GM21576 (cell line): ENCODE data around the gene CDC42.

Source experiments
- ATAC-seq: cut with Tn5 transposase; IDR thresholded peaks from one replicate; pipeline ENCODE4 v1.9.1; 2021; ENCODE audit warnings: mild to moderate bottlenecking, moderate library complexity; ENCODE audit not compliant: unreplicated experiment

CDC42 gene

DNA sequence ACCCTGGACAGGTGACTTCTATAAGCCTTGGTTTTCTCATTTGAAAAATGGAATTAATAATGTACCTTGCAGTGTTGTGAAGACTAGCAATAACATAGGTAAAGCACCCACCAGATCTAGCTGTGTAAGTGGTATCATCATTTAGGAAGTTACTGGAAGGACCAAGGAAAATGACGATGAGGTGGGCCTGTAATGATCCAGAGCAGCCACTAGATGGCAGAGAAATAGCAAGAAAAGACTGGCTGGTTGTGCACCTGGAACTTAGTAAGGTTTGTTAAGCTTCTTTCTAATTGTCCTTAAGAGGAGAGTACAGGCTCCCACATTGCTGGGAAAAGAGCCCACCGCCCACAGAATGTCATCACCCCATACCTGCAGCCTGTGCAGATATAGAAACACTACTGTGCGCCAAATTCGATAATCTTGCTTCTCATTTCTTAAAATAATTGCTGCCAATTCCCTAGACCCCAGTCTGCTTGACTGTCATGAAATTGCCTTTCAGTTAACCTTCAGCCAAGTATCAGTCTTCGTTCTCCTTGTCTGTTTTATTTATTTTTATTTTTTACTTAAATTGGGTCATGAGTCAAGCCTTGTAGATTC lies 53.2 kb downstream of the CDC42 start:
- no peak for ATAC-seq

DNA sequence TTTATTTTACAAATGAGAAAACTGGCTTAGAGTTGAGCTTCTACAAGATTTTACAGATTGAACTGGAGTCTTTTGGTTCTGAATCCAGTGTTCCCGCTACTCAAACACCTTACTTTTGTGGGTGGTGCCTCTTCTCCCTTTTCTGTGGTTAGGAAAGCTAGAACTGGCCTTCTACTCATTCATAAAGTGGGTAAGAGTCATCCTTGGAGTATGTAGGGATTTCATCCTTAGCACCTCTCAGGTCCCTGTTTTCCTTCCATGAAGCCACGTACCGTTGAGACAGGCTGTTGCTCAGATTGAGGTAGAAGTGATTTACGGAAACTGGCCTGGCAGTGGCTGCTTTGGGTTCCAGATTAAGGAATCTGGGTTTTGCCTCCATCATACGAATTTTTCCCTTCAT lies 54.6 kb downstream of the CDC42 start:
- ATAC-seq = no peak

DNA sequence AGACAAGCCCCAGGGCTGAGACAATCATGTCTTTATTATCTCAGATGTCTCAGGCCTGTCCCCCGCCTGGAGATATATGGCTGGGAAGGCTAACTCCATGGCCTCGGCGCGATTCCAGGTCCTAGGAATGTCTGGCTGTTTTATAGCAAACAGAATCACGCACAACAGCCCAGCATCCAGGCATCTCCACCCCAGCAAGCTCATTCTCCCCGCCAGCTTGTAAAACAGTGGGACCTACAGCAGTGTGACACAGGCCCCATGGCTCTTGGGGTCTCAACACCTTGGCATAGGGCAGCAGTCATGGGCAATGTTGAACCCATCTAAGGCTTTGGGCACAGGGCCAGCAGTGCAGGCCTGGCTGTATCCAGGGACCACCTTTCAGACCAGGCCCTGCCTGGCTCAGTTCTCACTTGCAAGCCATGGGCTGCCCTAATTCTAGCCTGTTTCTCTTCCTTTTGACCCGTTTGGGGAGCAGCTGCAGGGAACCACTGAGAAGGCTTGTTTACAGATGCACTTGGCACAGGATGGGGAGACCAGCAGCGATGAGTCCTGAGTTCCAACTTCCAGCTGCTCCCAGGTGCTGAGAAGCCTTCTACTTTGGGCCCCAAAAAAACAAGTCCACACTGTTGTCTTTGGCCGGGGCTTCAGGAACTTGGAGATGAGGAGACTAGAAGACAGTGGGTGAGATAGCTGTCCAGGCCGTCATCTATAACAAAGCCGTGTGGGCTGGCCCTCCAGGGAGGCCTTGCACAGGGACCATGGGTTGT lies 56.0 kb downstream of the CDC42 start:
- ATAC-seq = no peak

DNA sequence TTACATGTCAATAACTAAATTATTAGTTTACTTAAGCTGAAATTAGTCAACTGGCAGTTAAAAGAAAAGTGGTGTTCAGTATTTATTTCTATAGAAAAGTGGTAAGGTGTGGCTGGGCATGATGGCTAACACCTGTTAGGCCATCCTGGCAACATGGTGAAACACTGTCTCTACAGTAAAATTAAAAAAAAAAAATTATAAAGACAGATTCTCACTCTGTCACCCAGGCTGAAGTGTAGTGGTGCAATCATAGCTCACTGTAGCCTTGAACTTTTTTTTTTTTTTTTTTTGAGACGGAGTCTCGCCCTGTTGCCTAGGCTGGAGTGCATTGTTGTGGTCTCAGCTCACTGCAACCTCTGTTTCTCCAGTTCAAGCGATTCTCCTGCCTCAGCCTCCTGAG lies 57.5 kb downstream of the CDC42 start:
- no peak for ATAC-seq

DNA sequence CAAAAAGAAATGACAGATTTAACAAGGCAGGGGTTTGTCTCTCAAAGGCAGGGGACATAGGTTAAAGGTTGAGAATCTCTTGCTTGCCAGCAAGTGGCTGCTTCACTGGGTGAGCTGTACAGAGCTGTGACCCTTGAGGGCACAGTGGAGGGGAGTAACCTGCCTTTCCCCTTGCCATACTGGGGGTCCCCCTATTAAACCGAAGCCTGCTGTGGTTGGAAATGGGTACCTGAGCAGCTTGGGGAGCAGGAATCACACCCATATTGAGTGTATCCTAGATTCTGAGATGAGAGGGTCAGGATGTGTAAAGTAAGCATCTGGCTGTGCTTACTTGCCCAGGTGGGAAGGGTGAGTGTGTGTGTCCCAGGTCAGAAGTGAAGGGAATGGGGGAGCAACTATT lies 58.6 kb downstream of the CDC42 start:
- ATAC-seq = no peak

DNA sequence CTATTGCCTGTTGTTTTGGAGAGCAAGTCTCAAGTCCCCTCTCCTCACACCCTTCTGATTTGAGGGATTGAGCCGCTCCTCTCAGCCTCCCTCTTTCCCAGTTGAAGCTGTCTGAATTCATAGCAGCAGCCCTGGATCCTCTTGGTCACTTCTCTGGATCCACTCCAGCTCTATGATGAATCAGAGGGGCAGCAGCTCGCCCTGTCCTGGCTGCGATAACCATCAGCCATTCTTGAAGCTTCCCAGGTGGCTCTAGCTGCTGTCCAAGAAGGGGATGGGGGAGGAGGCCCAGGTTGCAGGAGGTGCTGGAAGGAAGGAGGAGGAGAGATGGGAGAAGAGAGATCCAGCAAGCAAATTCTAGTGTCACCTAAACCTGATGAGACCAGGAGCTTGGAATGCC lies 59.1 kb downstream of the CDC42 start:
- ATAC-seq = no peak

DNA sequence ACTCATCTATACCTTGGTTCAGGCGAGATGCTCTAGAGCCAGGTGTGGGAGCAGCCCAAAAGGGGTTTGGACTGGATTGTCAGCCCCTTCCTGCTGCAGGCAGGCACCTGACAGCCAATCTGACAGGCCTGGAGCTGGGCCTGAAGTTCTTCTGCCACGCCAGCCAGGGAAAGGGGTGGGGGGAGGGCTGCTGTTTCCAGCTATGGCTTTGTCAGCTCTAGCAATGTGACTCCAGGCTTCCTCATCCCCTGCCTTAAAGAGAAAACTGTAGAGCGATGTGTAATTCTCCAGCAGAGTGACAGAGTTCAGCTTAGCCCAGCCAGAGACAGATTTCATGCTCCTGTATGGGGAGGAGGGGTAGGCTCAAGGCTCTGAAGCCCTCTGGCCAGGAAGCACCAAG lies 60.0 kb downstream of the CDC42 start:
- ATAC-seq = no peak

DNA sequence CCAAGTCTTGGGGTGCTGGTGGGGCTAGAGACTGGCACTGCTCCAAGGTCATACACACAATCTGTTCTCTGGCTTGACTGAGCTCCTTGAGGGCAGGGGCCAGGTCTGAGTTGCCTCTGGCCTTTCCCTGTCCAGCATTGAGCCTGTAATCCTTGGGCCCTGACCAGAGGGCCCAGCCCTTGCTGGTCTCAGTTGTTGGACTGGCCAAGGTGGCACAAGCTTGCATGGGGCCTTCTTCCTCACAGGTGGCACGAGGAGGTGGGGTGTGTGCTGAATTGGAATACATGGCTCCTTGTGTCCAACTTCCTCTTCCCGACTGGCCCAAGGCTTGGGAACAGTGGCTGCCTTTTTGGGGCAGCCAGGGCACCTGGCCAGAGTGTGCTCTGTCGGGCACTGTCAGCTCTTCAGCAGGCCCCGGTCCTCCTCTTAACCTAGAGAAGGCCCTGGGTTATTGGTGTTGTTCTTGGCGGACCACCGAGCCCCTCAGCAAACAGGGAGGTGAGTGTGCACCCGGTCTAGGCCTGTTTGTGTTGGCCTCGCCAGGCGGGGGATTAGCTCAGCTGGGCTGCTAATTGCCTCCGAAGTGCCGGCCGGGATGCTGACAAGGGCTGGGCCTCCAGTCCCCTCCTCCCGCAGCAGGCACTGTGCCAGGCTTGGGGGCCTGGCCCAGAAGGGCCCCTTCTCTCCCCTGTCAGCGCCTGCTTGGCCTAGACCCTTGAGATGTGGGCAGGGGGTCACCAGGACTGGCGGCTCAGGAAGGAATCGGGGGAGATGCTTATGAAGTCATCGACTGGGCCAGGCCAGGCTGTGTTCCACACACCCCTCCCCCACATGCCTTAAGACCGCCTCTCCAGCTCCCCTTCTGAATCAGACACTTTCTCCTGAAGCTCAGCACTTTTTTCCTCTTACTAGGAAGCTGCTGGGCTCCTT lies 61.8 kb downstream of the CDC42 start:
- ATAC-seq = no peak

DNA sequence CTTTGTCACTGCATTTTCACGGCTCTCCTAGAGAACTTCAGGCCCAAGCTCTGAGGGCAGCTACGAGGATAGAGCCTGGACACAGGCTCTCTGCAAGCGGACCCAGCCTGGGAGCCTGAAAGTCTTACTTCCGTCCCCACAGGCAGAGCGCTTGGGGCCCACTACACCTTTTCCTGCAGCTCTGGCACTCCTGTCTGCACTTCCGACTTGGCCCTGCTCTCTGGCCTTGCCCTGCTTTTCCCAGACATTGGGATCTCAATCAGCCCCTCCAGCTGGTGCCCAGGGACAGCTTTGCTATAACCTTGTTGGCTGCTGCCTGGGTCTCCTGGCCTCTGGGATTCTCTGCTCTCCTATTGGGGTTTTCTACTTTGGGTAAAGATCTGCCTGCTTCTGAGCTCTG lies 62.8 kb downstream of the CDC42 start:
- no peak for ATAC-seq

DNA sequence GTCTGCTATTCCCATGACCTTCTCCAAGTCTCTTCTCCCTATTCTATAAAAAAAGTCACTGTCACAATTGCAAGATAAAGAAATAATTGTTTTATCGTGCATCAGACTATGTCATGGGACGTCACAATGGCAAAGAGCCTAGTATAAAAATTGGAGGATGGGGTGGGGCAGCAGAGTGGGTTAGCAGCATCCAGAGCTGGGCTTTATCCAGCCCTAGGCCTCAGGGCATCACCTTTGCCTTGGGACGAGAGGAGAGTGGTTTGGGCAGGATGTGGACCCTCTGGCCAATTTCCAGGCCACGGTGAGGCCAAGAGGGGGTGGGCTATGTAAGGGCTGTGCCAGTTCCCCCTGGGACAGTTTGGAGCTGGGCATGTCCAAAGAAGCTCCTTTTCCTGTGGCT lies 64.7 kb downstream of the CDC42 start:
- no peak for ATAC-seq

DNA sequence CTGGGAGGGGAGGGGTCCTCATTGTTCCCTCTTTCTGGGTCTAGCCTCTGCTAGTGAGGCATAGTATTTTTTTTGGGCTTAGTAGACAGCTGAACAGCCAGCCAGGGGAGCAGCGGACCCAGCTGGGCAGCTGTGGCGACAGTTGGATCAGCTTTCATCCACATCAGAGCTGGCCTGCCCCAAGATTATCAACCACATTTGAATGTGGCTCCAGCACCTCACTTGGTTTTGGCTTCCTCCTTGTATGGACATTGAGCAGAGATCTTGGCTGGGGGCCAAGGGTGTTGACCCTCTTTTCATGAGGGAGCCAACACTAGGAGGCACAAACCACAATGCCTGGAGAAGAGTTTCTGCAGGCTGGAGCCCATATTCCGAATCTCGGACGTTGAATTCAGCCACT lies 65.3 kb downstream of the CDC42 start:
- no peak for ATAC-seq

DNA sequence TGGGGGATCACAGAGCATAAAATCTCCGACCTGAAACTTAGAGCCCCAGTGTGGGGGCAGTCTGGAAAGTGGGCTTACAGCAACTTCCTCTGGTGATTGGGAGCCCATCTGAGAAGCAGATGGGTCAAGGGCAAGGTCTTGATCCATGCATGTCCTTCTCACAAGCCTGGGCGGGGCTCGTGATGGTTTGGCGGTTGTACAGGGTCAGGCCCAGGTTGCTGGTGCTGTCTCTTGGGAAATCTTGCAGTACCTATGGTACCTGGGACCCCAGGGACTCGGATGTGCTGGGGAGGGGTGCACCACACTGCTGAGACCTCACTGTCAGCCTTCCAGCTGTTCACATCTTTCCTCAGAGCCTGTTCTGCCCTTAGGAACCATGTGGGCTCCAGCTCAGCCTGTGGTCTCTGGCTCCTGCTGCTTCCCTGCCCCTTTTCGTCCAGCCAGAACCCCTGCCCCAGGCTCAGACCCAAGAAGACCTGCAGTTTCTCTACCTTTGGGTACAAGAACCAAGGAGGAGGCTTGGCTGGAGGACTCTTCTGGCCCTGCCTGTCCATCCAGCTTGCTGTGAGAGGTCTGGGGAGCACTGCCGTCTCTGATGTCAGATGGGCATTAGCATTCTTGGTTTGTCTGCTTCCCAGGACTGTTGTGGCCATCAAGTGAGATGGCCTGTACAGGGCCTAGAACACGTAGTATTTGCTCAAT lies 65.9 kb downstream of the CDC42 start:
- ATAC-seq = no peak

DNA sequence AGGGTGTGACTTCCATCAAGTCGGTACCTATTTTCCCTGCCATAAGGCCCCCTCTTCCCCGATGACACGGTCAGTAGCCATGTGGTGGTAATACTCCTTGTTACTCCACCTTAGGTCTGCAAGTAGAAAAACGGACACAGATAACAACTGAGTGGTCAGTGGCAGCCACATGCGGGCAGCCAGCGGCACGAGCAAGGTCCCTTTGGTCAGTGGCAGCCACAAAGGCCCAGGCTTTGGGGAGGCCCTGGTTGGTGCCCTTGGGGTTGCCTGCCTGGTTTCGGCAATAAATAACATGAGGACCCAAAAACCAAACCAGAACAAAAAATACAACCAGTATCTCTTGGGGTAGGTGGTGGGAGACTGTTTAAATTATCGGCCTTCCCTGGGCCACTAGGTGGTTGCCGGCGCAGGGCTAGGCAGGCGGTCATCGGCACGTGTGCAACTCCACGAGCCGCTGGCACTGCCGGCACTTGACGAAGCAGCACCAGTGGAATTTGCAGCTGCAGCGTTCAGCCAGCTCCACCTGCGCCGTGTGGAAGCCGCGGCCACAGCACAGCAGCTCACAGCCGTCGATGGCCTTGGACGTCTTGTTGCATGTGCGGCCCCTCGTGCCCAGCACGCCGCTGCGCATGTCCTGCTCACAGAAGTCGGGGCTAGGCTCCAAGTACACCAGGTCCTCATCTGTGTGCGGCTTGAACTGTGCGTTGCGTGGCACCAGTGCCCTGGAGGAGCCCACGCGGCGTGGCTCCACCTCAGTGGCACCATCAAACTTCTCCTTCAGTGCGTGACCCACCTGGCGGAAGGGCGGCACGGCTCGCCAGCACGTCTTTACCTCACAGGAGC lies 67.3 kb downstream of the CDC42 start:
- ATAC-seq = no peak

DNA sequence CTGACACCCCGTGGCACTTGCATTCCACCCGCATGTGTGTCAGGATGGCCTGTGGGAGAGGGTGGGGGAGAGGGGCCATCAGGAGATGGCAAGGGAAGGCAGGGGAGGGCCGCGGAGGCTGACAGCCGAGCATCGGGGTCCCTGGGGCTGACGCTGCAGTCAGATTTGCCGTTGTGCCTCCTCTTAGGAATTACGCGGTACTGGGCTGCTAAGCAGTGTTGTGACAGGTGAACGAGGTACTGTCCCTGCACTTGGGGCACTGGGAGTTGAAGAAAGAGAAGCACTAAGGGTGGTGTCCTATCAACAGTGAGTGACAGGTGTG lies 67.9 kb downstream of the CDC42 start:
- no peak for ATAC-seq

DNA sequence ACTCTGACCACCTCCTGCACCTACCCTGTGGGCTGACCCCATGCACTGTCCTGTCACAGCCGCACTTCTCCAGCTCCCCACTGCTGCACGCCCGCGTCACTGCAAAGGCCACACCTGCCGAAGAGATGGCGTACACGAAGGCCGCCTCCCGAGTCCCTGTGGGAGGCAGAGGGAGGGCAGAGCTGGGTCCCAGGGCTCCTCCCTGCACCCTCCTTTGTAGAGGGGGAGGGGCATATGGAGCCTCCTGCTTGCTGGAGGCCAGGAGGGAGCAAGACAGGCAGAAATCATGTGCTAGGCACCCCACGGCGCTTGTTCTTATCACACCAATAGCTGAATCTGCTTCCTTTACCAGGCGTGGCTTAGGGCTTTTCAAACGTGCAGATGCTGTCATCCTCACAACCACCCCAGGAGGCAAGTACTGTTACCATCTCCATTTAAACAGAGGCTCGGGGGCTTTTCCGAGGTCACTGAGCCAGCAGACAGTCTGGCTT lies 69.0 kb downstream of the CDC42 start:
- ATAC-seq = no peak

DNA sequence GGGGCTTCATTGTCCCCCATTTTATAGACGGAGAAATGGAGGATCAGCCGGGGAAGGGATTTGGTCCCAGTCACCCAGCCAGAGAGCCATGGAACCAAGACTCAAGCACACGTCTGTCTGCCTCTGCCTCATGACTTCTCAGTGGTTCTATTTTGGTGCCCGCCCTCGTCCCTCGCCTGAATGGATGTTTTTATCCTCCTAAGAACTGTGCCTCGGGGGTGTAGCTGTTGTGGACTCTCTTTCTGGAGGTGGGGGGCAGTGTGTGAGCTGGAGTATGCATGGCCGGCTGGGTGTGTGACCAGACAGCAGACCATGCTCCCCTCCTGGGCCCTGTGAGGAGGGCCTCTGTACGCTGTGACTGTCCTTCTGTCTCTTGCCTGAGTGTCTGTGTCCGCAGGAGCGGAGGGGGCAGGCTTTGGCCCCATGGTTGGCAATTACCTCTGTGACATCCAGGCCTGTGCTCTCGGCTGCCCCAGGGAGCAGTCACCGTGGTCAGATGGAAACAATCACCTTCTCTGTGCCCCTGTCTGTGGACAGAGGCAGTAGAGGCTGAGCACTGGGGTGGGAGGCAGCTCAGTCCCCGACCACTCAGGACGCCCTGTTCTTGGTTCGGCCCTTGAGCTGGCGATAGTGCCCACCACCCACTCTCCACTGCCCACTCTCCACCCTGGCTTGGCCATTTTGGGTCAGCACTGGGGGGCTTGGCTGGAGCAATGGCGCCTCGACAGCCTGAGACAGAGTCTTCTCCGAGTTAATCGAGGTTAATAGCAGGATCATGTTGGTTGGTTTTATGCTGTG lies 70.0 kb downstream of the CDC42 start:
- ATAC-seq = no peak

DNA sequence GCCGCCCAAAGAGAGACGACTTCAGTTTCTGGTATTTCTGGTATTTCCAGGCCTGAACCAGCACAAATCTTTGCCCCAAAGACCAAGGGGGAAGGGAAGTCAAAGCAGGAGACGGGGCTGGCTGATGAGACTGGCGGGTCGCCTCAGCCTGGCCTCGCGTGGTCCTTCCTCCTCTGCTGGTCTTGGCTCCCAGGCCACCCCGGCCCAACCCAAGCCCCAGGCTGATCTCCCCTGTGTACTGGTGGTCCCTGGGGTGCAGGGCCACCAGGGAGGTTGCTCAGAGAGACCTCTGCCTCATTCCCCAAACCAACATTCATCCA lies 70.5 kb downstream of the CDC42 start:
- no peak for ATAC-seq

DNA sequence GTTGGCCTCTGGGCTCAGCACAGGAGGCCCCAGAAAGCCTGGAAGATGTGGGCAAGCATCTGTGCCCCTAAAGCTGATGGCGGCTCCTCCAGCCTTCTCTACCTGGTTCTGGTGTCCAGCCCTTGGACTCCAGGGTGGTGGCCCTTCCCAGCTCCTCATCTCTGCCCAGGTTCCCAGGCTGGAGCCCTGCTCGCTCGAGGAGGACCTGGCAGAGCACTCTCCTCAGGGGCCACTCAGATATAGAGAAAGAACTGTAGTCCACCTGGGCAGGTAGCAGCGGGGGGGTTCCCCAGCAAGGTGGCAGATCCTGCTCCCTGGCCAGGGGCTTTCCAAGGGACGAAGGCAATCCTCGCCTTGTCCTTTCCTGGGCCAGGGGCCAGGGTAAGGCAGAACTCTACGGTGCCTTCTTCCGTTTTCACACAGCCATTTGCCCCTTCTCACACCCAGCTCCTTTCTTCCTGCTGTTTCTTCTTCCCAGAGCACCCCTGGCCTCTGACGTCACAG lies 71.4 kb downstream of the CDC42 start:
- no peak for ATAC-seq

DNA sequence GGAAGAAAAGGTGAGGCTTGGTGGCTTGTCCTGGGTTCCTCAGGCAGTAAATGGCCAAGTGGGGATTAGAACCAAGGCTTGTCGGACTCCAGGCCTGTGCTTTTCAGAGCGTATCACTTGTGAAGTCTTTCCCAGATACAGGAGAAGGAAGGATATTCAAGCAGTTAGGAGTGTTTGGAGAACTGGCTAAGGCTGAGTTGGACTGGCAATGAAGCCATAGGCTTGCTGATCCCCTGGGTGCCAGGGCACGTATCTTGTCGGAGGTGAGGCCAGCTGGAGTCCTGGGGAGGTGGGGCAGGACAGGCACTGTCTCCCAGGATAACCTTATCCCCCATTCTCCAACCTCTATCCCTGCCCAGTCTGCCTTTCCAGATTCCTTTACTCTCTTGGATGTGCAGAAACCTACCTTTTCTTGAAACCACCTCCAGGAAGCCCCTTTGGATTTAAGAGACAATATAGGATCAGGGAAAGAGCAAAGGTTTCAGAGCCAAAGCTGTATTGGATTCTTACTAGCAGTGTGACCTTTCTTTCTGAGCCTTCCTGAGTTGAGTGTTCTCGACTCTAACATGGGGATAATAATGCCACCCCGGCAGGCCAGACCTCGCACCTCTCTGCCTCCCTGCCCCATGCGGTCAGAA lies 72.2 kb downstream of the CDC42 start:
- ATAC-seq = no peak
